Tibial nerve (tissue), 3 donors: ENCODE data around the gene RGPD6.
"Not testable (repeated sequence)": the region's sequence is repeated elsewhere in the genome, so short reads cannot be mapped to it uniquely, and the experiment has no call there.

Source experiments
- CTCF ChIP-seq, 5 experiments: fragments of 200-600 bp in 3 of 5; fragments of 450-650 bp in 2 of 5; sonication (generic) in 3 of 5; IDR thresholded peaks; one replicate each; pipeline ENCODE4 v1.5.1; 2016 to 2019; ENCODE audit warnings: antibody characterized with exemption in 5 of 5, mild to moderate bottlenecking in 3 of 5, moderate library complexity in 2 of 5
- POLR2A ChIP-seq, 2 donors: fragments of 450-650 bp; IDR thresholded peaks; one replicate each; pipeline ENCODE4 v1.6.1; 2017; ENCODE audit warnings: antibody characterized with exemption in 2 of 2, mild to moderate bottlenecking in 2 of 2, moderate library complexity in 2 of 2

DNA sequence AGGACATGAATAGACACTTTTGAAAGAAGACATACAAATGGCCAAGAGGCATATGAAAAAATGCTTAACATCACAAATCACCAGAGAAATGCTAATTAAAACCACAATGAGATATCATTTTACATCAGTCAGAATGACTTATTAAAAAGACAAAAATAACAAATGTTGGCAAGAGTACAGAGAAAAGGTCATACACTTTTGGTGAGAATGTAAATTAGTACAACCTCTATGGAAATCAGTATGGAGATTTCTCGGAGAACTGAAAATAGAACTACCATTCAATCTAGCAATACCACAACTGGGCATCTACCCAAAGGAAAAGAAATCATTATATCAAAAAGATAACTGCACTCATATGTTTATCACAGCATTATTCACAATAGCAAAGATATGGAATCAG lies 88.0 kb downstream of the RGPD6 start:
- TF ChIP-seq CTCF, POLR2A (IDR thresholded peaks at IDR 0.05): not testable (repeated sequence)
